Gastrocnemius medialis (tissue), 4 donors: Measurements from ENCODE around the gene ANTXR2. TPM values are rescaled to one million over a fixed set of nuclear protein-coding genes. Genes with fewer than 3 reads are reported as not detected.

Source experiments
- ATAC-seq, 2 donors: fragments of 150-250 bp; one replicate each; pipeline ENCODE4 v1.9.1; 2016
- DNase-seq, 2 donors: peaks; one replicate each; pipeline ENCODE4 v3.0.0-alpha.2; 2019
- H3K27ac ChIP-seq, 4 donors: fragments of 200-600 bp; sonication (generic); 1 replicate in 1 of 4; 2 replicates in 3 of 4; pipeline ENCODE4 v1.5.1; 2016 to 2018; ENCODE audit warnings: mild to moderate bottlenecking in 2 of 4, moderate library complexity in 1 of 4
- H3K27me3 ChIP-seq, 3 donors: fragments of 200-600 bp; sonication (generic) in 2 of 3; 1 replicate in 1 of 3; 2 replicates in 2 of 3; pipeline versions ENCODE4 v1.5.1 to v1.6.0; 2016 to 2019; ENCODE audit warnings: mild to moderate bottlenecking in 1 of 3, moderate library complexity in 1 of 3
- H3K36me3 ChIP-seq, 2 donors: fragments of 200-600 bp; sonication (generic) in 1 of 2; one replicate each; pipeline ENCODE4 v1.5.1; 2017 to 2018
- H3K4me1 ChIP-seq, 2 donors: fragments of 200-600 bp; sonication (generic) in 1 of 2; one replicate each; pipeline ENCODE4 v1.5.1; 2016 to 2017; ENCODE audit warnings: mild to moderate bottlenecking in 2 of 2
- H3K4me3 ChIP-seq, 4 donors: fragments of 200-600 bp; sonication (generic) in 3 of 4; 1 replicate in 1 of 4; 2 replicates in 3 of 4; pipeline ENCODE4 v1.5.1; 2016 to 2019; ENCODE audit warnings: mild to moderate bottlenecking in 2 of 4
- H3K9me3 ChIP-seq, 3 donors: fragments of 200-600 bp; sonication (generic) in 2 of 3; 1 replicate in 1 of 3; 2 replicates in 2 of 3; pipeline ENCODE4 v1.5.1; 2016 to 2019
- POLR2A ChIP-seq, 2 donors: fragments of 450-650 bp; IDR thresholded peaks; one replicate each; pipeline ENCODE4 v1.6.1; 2017; ENCODE audit warnings: antibody characterized with exemption in 2 of 2, mild to moderate bottlenecking in 2 of 2, moderate library complexity in 2 of 2
- in situ Hi-C, 4 donors: fragments of 200-750 bp; cut with MboI; loops; one replicate each; pipeline versions ENCODE4 v1.15.0 to v1.8.0; 2017; ENCODE audit warnings: low sequenced_read_pairs in 4 of 4
- intact Hi-C: fragments of 100-400 bp; cut with DNase I; formaldehyde crosslinking; loops from one replicate; pipeline ENCODE4 v1.15.1; 2023; ENCODE audit warnings: low total_unique reads
- total RNA-seq, 4 donors: library from RNA; depleted of rRNA; stranded (reverse); fragments of >200 nt; gene quantifications; one replicate each; pipeline versions ENCODE4 v1.1.0 to v1.2.3, GENCODE V29; 2016
- TF ChIP-seq, protein P1 (sequence below), 5 experiments: fragments of 450-650 bp in 3 of 5; fragments of 200-600 bp in 2 of 5; sonication (generic) in 2 of 5; IDR thresholded peaks in 4 of 5; conservative IDR thresholded peaks in 1 of 5; 1 replicate in 4 of 5; 2 replicates in 1 of 5; pipeline ENCODE4 v1.5.1; 2016 to 2019; ENCODE audit warnings: antibody characterized with exemption in 5 of 5, mild to moderate bottlenecking in 3 of 5, moderate library complexity in 3 of 5

Gene ANTXR2
- total RNA-seq, 4 donors from 2014 or later, result 14.5 to 41.0 (median 23.1) TPM

DNA sequence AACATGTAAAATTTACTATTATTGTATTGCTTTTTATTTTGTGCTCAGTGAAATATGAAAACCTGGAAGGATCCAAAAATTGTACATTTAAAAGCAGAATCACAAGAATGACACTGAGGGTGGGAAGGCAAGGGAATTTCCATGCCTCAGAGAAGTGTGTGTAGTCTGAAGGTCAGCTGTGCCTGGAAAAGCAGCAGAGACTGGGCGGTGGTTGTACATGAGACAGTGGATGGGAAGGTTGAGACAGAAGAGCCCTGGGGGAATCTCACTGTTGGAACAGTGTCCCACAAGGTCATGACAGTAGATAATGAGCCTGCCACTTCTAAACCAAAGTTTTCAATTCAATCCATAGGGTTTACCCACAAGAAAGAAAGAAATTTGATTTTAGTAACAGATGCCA lies 17.1 kb upstream of the ANTXR2 start:
- H3K4me1 ChIP-seq, result no peaks in the 10 kb centered on the region
- no peak for ATAC-seq
- intact Hi-C loops, result no loop called here
- no peaks in the 10 kb centered on the region for H3K27me3 ChIP-seq
- no peak overlapping the region for H3K4me3 ChIP-seq
- H3K9me3 ChIP-seq, result no peaks in the 10 kb centered on the region
- H3K36me3 ChIP-seq, result no peaks in the 10 kb centered on the region
- in situ Hi-C loops, result no loop called here
- no peak for DNase-seq
- no peak for TF ChIP-seq POLR2A (IDR thresholded peaks at IDR 0.05)
- TF ChIP-seq, protein P1, sequence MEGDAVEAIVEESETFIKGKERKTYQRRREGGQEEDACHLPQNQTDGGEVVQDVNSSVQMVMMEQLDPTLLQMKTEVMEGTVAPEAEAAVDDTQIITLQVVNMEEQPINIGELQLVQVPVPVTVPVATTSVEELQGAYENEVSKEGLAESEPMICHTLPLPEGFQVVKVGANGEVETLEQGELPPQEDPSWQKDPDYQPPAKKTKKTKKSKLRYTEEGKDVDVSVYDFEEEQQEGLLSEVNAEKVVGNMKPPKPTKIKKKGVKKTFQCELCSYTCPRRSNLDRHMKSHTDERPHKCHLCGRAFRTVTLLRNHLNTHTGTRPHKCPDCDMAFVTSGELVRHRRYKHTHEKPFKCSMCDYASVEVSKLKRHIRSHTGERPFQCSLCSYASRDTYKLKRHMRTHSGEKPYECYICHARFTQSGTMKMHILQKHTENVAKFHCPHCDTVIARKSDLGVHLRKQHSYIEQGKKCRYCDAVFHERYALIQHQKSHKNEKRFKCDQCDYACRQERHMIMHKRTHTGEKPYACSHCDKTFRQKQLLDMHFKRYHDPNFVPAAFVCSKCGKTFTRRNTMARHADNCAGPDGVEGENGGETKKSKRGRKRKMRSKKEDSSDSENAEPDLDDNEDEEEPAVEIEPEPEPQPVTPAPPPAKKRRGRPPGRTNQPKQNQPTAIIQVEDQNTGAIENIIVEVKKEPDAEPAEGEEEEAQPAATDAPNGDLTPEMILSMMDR (IDR thresholded peaks at IDR 0.05 in 4 of 5, conservative IDR thresholded peaks at IDR 0.05 in 1 of 5), result no peak
- no peak overlapping the region for H3K27ac ChIP-seq

- in situ Hi-C loops, result no loop called here
- no peaks in the 10 kb centered on the region for H3K4me1 ChIP-seq
Measured at GRCh38 chr4:80088471-80088870, 15.4 kb upstream of the ANTXR2 start.

DNA sequence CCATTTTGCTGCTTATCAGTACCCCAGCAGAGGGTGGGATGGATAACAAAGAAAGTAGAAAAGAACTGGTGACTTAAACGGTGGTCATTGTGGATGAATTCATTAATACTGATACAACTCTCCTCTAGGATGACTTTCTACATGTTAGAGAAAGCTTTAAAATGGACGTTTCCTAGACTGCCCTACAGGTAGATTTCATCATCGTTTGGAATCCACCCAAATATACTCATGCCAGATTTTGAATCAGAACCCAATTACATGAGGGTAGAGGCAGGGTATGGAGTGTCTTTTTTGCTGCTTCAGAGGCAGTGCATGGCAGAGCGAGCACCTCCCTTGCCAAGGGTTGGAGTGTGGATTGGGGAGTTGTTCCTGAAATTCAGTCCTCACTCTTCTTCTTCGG lies 13.3 kb upstream of the ANTXR2 start:
- ATAC-seq, result no peak
- Histone ChIP-seq H3K4me3 (no peak overlapping the region), H3K27ac (no peak overlapping the region), H3K9me3 (no peaks in the 10 kb centered on the region), H3K4me1 (no peaks in the 10 kb centered on the region), H3K27me3 (no peaks in the 10 kb centered on the region), H3K36me3 (no peaks in the 10 kb centered on the region)
- intact Hi-C loops, result no loop called here
- TF ChIP-seq, protein P1 (IDR thresholded peaks at IDR 0.05 in 4 of 5, conservative IDR thresholded peaks at IDR 0.05 in 1 of 5), result no peak
- TF ChIP-seq POLR2A (IDR thresholded peaks at IDR 0.05), result no peak
- no peak for DNase-seq
- in situ Hi-C loops, result no loop called here

More at GRCh38 chr4:80088471-80088870, 15.4 kb upstream of the ANTXR2 start:
- TF ChIP-seq, protein P1 (IDR thresholded peaks at IDR 0.05 in 4 of 5, conservative IDR thresholded peaks at IDR 0.05 in 1 of 5), result no peak
- no peak for TF ChIP-seq POLR2A (IDR thresholded peaks at IDR 0.05)
- H3K27ac ChIP-seq, result no peak overlapping the region
- no peaks in the 10 kb centered on the region for H3K9me3 ChIP-seq
- H3K27me3 ChIP-seq, result no peaks in the 10 kb centered on the region
- no peak overlapping the region for H3K4me3 ChIP-seq
- intact Hi-C loops, result no loop called here
- ATAC-seq, result no peak
- DNase-seq, result no peak
- no peaks in the 10 kb centered on the region for H3K36me3 ChIP-seq

DNA sequence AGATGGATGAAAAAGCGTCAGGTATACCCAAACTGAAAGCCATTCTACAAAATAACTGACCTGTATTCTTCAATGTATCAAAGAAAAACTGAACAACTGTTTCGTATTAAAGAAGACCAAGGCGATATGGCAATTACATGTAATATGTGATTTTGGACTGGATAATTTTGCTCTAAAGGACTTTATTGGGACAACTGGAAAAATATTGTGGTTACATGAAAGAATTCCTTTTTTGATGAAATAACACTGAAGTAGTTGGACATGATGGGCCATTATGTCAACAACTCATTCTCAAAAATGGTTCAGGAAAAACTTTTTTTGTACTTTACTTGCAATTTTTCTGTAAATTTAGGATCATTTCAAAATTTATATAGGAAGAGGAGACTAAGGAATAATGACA lies 12.1 kb upstream of the ANTXR2 start:
- intact Hi-C loops (no loop called here), in situ Hi-C loops (no loop called here)
- H3K4me3 ChIP-seq, result no peak overlapping the region

More for the DNA sequence above, 12.1 kb upstream of the ANTXR2 start:
- ATAC-seq (no peak), DNase-seq (no peak)
- Histone ChIP-seq H3K27ac (no peak overlapping the region), H3K36me3 (no peaks in the 10 kb centered on the region), H3K4me1 (no peaks in the 10 kb centered on the region), H3K9me3 (no peaks in the 10 kb centered on the region), H3K27me3 (no peaks in the 10 kb centered on the region)
- TF ChIP-seq, protein P1 (IDR thresholded peaks at IDR 0.05 in 4 of 5, conservative IDR thresholded peaks at IDR 0.05 in 1 of 5), result no peak
- TF ChIP-seq POLR2A (IDR thresholded peaks at IDR 0.05), result no peak
